Upper lobe of left lung (tissue), 4 donors: Measurements from ENCODE around the gene HERPUD2.

Source experiments
- EP300 ChIP-seq, 4 donors: sonication (generic); formaldehyde crosslinking; IDR thresholded peaks; one replicate each; pipeline ENCODE4 v1.5.1; 2017; ENCODE audit warnings: antibody characterized with exemption in 4 of 4, control low read depth in 2 of 4
- POLR2A ChIP-seq, 4 donors: fragments of 450-650 bp; IDR thresholded peaks; one replicate each; pipeline ENCODE4 v1.5.1; 2016 to 2017; ENCODE audit warnings: antibody characterized with exemption in 4 of 4, mild to moderate bottlenecking in 2 of 4
- TF ChIP-seq, protein P1 (sequence below), 6 experiments: fragments of 450-650 bp in 4 of 6; fragments of 200-600 bp in 2 of 6; sonication (generic) in 2 of 6; IDR thresholded peaks; one replicate each; pipeline ENCODE4 v1.5.1; 2016 to 2019; ENCODE audit warnings: antibody characterized with exemption in 6 of 6

DNA sequence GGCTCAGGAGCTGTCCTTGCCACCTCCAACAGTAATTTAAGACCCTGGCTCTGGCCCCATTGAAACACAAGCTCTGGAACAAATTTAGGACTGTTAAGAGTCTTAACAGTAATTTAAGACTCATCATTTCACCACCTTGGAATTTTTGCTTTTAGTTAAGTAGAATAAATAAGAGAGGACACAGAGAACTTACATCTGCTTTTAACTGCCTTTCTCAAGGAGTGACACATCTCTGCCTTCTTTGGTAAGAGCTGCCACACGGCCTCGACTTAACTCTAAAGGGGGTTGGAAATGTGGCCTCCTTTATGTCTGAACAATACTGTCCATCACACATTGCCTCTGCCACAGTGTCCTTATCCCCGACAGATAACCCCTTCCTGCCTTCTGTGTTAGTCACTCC is 77.9 kb downstream of the HERPUD2 start:
- TF ChIP-seq, protein P1, sequence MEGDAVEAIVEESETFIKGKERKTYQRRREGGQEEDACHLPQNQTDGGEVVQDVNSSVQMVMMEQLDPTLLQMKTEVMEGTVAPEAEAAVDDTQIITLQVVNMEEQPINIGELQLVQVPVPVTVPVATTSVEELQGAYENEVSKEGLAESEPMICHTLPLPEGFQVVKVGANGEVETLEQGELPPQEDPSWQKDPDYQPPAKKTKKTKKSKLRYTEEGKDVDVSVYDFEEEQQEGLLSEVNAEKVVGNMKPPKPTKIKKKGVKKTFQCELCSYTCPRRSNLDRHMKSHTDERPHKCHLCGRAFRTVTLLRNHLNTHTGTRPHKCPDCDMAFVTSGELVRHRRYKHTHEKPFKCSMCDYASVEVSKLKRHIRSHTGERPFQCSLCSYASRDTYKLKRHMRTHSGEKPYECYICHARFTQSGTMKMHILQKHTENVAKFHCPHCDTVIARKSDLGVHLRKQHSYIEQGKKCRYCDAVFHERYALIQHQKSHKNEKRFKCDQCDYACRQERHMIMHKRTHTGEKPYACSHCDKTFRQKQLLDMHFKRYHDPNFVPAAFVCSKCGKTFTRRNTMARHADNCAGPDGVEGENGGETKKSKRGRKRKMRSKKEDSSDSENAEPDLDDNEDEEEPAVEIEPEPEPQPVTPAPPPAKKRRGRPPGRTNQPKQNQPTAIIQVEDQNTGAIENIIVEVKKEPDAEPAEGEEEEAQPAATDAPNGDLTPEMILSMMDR (IDR thresholded peaks at IDR 0.05) = no peak
- TF ChIP-seq POLR2A (IDR thresholded peaks at IDR 0.05) (no peak), EP300 (IDR thresholded peaks at IDR 0.05) (no peak)
